NCI-H1436 treated with DMSO at 0.1 percent for 48 hours (cell line): ENCODE data around the gene GLTP.

Experiments
- DNase-seq: peaks from one replicate; lab custom pipeline; 2025; lab: John Stamatoyannopoulos, UW

The GLTP gene

GRCh38 chr12:109842021-109842420, 38.3 kb downstream of the GLTP start:
- no peak for DNase-seq

GRCh38 chr12:109841356-109841755, 39.0 kb downstream of the GLTP start:
- no peak for DNase-seq

- no peak for DNase-seq
Measured at GRCh38 chr12:109840305-109841074, 39.9 kb downstream of the GLTP start.

- no peak for DNase-seq
Measured at GRCh38 chr12:109839444-109839843, 40.9 kb downstream of the GLTP start.

GRCh38 chr12:109836916-109837315, 43.4 kb downstream of the GLTP start:
- DNase-seq = no peak

- no peak for DNase-seq
Measured at GRCh38 chr12:109835827-109836226, 44.5 kb downstream of the GLTP start.

- no peak for DNase-seq
Measured at GRCh38 chr12:109833307-109834189, 46.8 kb downstream of the GLTP start, which contains the start of gene TRPV4. Gene TRPV4 (minus strand): TSS chr12:109833398. CDS start chr12:109814796, 18,602 bp downstream.

GRCh38 chr12:109832541-109833306, 47.6 kb downstream of the GLTP start:
- DNase-seq = no peak

- no peak for DNase-seq
Measured at GRCh38 chr12:109831929-109832328, 48.4 kb downstream of the GLTP start.

GRCh38 chr12:109831365-109831764, 49.0 kb downstream of the GLTP start:
- no peak for DNase-seq

- no peak for DNase-seq
Measured at GRCh38 chr12:109830718-109831117, 49.6 kb downstream of the GLTP start.

GRCh38 chr12:109830267-109830666, 50.1 kb downstream of the GLTP start:
- no peak for DNase-seq

- no peak for DNase-seq
Measured at GRCh38 chr12:109829667-109830066, 50.7 kb downstream of the GLTP start.

- no peak for DNase-seq
Measured at GRCh38 chr12:109828754-109829511, 51.4 kb downstream of the GLTP start.

GRCh38 chr12:109827566-109828550, 52.5 kb downstream of the GLTP start:
- no peak for DNase-seq

GRCh38 chr12:109827080-109827479, 53.3 kb downstream of the GLTP start:
- no peak for DNase-seq

- no peak for DNase-seq
Measured at GRCh38 chr12:109824731-109825130, 55.6 kb downstream of the GLTP start.

GRCh38 chr12:109822951-109823411, 57.4 kb downstream of the GLTP start:
- DNase-seq = no peak

GRCh38 chr12:109822416-109822815, 57.9 kb downstream of the GLTP start:
- no peak for DNase-seq

GRCh38 chr12:109821968-109822367, 58.4 kb downstream of the GLTP start:
- no peak for DNase-seq
